ENCODE data around the gene SLC25A5.
"Not testable (repeated sequence)": the region's sequence is repeated elsewhere in the genome, so short reads cannot be mapped to it uniquely, and the experiment has no call there.

Gene SLC25A5

DNA sequence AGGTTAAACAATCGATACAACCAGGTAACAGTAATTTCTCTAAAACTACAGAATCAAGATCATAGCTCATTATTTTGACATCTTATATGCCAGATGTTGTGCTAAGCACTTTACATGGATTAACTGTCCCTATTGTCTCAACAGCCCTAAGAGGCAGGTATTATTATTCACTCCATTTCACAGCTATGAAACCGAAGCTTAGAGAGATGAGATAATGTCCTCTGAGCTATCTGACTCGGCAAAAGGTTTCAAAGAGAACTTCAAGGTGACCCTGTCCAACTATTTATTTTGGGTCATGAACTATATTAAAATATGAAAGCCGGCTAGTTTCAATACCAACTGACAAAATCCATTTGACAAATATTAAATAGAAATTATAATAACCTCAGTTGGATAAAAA, 10.3 kb downstream of the SLC25A5 start:
- DNase-seq, result no peak

DNA sequence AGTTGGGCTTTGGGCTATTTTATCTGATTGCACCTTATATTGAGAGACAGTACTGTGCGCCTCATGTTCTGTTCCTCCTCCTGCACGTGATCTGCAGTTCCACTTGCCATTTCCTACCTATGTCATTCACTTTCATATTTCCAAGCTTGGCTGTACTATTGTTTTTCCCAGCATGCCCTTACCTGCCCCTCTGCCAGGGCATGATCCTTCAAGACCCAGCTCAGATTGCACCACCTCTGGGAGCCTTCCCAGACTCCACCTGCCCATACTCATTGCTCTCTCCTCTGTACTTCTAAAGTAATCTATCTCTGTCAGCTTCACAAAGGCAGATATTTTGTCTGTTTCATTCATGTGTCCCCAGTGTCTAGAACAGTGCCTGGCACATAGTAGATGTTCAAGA, 11.6 kb downstream of the SLC25A5 start:
- DNase-seq, result no peak

DNA sequence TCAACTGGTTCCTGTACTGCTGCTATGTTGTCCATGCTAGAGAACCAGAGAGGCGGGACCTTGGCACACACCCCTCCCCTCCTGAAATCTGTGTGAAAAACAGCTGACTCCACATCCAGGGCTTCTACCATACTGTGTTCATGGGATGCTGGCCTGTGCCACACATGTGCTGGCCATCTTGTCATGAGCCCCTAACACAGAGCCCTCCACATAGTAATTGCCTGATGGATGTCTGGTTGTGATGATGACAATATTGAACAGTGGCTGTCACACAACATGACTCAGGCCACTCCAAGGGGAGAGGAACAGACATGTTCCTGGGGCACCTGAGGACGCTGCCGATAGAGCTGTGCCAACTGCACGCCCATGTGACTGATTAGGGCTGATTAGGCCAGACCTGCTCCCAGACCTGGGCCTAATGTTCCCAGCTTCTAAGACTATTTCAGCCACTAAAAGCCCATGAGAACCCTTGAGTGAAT, 13.1 kb downstream of the SLC25A5 start:
- no peak for DNase-seq

DNA sequence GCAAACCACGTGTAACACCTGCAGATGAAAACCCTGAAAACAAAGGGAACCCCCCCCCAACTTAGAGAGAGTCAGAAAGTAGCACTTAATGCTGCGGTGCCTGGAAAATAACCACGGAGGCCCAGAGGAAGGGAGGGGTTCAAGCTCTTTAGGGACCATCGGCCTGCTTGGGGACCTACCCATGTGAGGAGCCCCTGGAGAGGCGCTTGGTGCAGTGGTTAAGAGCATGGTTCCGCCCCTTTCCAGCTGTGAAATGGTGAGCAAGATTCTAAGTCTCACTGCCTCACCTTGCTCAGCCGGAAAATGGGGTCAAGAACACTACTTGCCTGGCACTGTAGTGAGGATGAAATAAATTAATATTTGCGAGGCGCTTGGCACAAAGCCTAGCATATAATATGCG, 13.8 kb downstream of the SLC25A5 start:
- DNase-seq, result no peak

DNA sequence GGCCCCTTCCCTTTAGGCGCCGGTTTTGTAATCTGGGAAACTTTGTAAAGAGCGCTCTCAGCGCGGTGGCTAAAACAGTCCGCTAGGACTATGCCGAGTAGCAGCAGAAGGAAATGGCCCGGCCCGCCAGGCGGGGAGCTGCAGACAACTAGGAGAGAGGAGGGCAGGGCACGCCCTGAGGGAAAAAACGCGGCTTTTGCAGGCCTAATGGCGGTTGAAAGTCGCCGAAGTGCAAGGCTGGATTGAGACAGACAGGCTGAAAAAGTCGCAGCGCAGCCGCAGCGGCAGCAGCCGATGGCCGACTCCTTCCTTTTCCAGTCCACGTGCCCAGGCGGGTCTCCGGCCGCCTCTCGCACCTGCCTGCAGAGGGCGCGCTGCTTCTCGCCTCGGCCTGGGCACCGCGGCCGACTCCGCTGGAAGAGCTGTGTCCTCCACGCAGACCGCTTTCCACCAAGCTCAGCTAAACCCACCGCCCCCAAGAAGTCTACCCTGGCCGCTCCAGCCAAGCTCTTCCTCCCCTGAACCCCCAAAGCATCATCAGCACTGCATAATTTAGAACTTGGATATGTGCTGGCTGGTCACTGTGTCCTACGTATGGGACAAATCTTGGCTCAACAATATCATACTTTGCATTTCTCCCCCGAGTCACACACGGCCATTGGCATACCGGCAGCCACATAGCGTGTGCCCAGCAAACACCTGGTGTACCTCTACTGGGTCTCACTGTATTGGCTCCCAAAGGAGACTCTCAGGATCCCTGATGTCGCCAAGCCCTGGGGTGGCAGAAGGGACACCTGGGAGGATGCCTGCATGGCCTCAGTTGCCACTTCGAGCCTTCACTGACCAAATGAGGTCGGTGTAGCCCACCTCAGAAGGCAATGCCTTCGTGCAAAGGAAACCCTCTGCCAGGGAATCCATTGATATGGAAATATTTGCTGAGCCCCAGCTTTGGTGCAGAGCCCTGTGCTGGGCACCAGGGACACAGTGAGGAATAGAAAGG, 14.5 kb downstream of the SLC25A5 start:
- DNase-seq, result peak; percentile 61

DNA sequence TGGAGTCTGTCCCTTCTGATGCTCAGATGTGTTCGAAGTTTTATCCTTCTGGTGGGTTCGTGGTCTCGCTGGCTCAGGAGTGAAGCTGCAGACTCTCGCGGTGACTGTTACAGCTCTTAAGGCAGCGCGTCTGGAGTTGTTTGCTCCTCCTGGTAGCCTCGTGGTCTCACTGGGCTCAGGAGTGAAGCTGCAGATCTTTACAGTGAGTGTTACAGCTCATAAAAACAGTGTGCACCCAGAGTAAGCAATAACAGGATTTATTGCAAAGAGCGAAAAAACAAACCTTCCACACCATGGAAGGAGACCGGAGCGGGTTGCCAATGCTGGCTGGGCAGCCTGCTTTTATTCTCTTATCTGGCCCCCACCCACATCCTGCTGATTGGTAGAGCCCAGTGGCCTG, 18.5 kb downstream of the SLC25A5 start:
- no peak for DNase-seq

GRCh38 chrX:119487766-119488165, 19.5 kb downstream of the SLC25A5 start:
- DNase-seq, result not testable (repeated sequence)

GRCh38 chrX:119488749-119489148, 20.5 kb downstream of the SLC25A5 start:
- no peak for DNase-seq

GRCh38 chrX:119489212-119490074, 21.2 kb downstream of the SLC25A5 start:
- DNase-seq, result no peak

GRCh38 chrX:119492463-119492862, 24.2 kb downstream of the SLC25A5 start:
- DNase-seq, result no peak

DNA sequence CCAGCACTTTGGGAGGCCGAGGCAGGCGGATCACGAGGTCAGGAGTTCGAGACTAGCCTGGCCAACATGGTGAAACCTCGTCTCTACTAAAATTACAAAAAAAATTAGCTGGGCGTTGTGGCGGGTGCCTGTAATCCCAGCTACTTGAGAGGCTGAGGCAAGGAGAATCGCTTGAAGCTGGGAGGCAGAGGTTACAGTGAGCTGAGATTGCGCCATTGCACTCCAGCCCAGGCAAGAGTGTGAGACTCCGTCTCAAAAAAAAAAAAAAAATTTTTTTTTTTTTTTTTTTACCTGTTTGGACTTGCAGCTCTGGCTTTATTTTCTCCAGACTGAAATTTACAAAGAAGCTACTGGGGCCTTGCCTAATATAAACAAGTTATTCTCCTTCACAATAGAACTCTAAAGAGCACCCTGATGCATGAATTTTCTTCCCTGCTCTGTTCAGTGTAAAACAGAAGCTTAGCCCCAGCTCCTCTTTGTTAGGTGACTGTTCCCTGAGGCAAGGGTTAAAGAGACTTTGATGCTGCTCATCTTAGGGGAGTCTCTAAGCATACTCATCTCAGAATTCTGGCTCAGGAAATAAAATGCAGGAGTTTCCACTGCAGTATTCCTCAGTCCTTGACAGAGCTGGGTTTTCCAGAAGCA, 25.7 kb downstream of the SLC25A5 start:
- not testable (repeated sequence) for DNase-seq

GRCh38 chrX:119495734-119496726, 27.8 kb downstream of the SLC25A5 start:
- no peak for DNase-seq

GRCh38 chrX:119497185-119497584, 28.9 kb downstream of the SLC25A5 start:
- no peak for DNase-seq

GRCh38 chrX:119500061-119500800, 32.0 kb downstream of the SLC25A5 start:
- DNase-seq, result no peak

DNA sequence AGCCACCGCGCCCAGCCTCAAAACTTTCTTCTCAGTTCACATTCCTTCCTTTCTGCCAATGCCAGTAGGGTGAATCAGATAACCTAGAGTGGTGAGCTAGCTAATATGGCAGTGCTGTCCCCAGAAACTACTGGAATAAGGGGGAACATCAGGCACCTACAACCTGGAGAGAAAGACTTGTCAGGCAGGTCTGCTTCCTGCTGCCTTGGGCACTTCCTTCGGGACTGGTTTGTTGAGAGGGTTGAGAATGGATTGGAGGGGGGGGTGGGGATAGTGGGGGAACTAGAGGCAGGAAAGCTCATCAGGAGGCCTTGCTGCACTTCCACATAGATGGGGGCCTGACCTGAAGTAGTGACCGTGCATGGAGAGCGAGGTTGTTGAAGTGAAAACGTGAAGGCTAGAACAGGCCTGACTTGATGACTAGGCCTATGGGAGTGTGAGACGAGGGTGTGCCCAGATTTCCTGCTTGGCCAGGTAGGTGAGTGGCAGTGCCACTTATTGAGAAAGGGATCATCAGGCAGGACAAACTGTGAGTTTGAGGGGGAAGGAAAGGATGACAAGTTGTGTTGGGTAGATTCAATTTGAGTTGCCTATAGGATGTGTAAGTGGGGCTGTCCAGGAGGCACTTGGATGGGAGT, 33.4 kb downstream of the SLC25A5 start:
- no peak for DNase-seq

GRCh38 chrX:119502727-119503483, 34.7 kb downstream of the SLC25A5 start:
- DNase-seq, result peak; percentile 18

GRCh38 chrX:119503484-119503861, 35.2 kb downstream of the SLC25A5 start:
- no peak for DNase-seq

- DNase-seq, result not testable (repeated sequence)
Observed at GRCh38 chrX:119505145-119505544, 36.9 kb downstream of the SLC25A5 start.

DNA sequence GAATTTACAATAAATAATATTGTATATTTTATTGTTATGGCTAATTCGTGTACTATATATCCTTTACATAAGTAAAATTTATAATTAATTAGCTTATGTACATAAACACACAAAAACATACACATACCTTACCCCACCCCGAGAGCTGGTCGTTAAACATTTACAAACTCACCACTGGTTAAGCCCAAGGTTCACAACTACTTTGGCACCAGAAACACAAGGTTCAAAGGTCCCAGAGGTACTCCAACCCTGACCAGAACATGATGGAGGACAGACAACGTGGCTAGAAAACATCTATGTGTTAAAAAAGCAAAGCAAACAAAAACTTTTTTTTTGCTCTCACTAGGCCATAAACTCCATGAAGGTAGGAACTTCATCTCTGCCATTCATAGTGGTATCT, 37.7 kb downstream of the SLC25A5 start:
- DNase-seq, result no peak

DNA sequence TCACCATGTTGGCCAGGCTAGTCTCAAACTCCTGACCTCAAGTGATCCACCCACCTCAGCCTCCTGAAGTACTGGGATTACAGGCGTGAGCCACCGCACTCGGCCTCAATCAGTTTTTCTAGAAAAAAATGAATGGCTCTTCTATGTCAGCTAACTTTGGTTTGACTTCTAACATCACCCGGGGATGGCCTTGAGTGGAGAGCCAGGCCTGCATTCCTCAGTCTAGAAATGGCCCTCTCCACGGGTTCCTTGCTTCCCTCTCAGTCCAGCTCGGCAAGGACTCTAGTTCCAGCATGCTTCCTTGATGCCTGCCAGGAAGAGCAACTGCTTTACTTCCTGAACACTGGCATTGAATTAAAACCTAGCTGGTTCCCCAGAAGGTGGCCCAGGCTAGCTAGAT, 39.0 kb downstream of the SLC25A5 start:
- DNase-seq, result no peak
